HTERT RPE-1 (cell line): Measurements from ENCODE around the gene OSTF1.

Experiments
- in situ Hi-C: fragments of 300-500 bp; cut with MboI; formaldehyde crosslinking; loops from 4 replicates; pipeline ENCODE4 v1.14.3; 2020; ENCODE audit warnings: low sequenced_read_pairs

The OSTF1 gene

GRCh38 chr9:75084081-75084672, 4.1 kb upstream of the OSTF1 start:
- in situ Hi-C loops = no loop called here

- in situ Hi-C loops = no loop called here
Measured at GRCh38 chr9:75085640-75086039, 2.7 kb upstream of the OSTF1 start.

GRCh38 chr9:75086541-75087288, 1.6 kb upstream of the OSTF1 start:
- in situ Hi-C loops = no loop called here

GRCh38 chr9:75087289-75087823, 958 bp upstream of the OSTF1 start:
- in situ Hi-C loops = no loop called here

- in situ Hi-C loops = no loop called here
Measured at GRCh38 chr9:75088646-75089372, 495 bp downstream of the OSTF1 start.

- in situ Hi-C loops = no loop called here
Measured at GRCh38 chr9:75089373-75089766, 1.1 kb downstream of the OSTF1 start.

- in situ Hi-C loops = no loop called here
Measured at GRCh38 chr9:75090579-75090978, 2.3 kb downstream of the OSTF1 start.

- in situ Hi-C loops = no loop called here
Measured at GRCh38 chr9:75092766-75093165, 4.5 kb downstream of the OSTF1 start.

GRCh38 chr9:75096796-75097195, 8.5 kb downstream of the OSTF1 start:
- in situ Hi-C loops = no loop called here

- in situ Hi-C loops = no loop called here
Measured at GRCh38 chr9:75101004-75101588, 12.8 kb downstream of the OSTF1 start.

GRCh38 chr9:75102177-75102790, 14.0 kb downstream of the OSTF1 start:
- in situ Hi-C loops = no loop called here

- in situ Hi-C loops = no loop called here
Measured at GRCh38 chr9:75104607-75105006, 16.3 kb downstream of the OSTF1 start.

GRCh38 chr9:75105019-75105540, 16.8 kb downstream of the OSTF1 start:
- in situ Hi-C loops = no loop called here

- in situ Hi-C loops = no loop called here
Measured at GRCh38 chr9:75105841-75106240, 17.5 kb downstream of the OSTF1 start.

GRCh38 chr9:75106857-75107256, 18.5 kb downstream of the OSTF1 start:
- in situ Hi-C loops = no loop called here

GRCh38 chr9:75108571-75108970, 20.3 kb downstream of the OSTF1 start:
- in situ Hi-C loops = no loop called here

GRCh38 chr9:75109210-75109839, 21.0 kb downstream of the OSTF1 start:
- in situ Hi-C loops = no loop called here

GRCh38 chr9:75111019-75111622, 22.8 kb downstream of the OSTF1 start:
- in situ Hi-C loops = no loop called here

- in situ Hi-C loops = no loop called here
Measured at GRCh38 chr9:75112789-75113188, 24.5 kb downstream of the OSTF1 start.

GRCh38 chr9:75116306-75116705, 28.0 kb downstream of the OSTF1 start:
- in situ Hi-C loops = no loop called here
